HG03442 (cell line): ENCODE results near the gene UBL5.

Source experiments
- ATAC-seq: cut with Tn5 transposase; IDR thresholded peaks from one replicate; pipeline ENCODE4 v1.9.1; 2021; ENCODE audit warnings: mild to moderate bottlenecking, moderate library complexity; ENCODE audit not compliant: unreplicated experiment

UBL5 gene

GRCh38 chr19:9849791-9850190 is 22.1 kb downstream of the UBL5 start:
- no peak for ATAC-seq

GRCh38 chr19:9850235-9850959 is 22.7 kb downstream of the UBL5 start:
- ATAC-seq, result no peak

GRCh38 chr19:9854282-9854846 is 26.6 kb downstream of the UBL5 start:
- no peak for ATAC-seq

- ATAC-seq, result no peak
Measured at GRCh38 chr19:9856609-9857008, 28.9 kb downstream of the UBL5 start.

- no peak for ATAC-seq
Measured at GRCh38 chr19:9857076-9857721, 29.5 kb downstream of the UBL5 start.

DNA sequence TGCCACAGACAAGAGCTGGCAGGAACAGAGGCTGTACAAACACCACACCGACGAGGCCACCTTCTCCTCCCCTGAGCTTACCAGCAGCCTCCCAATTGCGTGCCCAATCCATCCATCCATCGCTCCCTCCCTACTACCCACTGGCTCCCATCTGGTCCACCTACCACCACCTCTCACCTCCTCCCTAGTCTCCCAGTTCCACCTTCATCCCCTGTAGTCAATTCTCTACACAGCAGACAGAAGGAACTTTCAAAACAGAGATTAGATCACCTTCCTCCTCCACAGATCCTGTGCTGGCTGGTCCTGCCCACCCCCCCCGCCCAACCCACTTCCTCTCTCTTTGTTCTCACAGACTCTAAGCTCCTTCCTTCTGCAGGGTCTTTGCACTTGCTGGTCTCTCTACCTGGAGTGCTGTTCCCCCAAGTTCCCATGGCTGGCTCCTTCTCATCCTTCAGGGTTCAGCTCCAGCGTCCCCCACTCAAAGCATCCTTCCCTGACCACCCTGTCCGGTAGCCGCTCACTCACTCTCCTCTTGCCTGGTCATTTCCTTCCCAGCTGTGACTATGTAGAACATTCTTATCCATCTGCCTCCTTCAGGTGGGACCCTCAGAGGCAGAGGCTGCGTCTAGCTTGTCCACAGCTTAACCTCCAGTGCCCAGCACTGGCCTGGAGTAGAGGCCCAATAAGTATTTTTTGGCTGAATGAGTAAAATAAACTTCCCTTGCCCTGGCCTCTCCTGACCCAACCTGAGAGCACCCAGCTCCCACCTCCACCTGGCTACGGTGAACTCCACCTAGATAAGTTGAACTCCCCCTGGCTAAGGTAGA is 30.4 kb downstream of the UBL5 start:
- ATAC-seq, result no peak

- no peak for ATAC-seq
Measured at GRCh38 chr19:9858766-9859165, 31.0 kb downstream of the UBL5 start.

DNA sequence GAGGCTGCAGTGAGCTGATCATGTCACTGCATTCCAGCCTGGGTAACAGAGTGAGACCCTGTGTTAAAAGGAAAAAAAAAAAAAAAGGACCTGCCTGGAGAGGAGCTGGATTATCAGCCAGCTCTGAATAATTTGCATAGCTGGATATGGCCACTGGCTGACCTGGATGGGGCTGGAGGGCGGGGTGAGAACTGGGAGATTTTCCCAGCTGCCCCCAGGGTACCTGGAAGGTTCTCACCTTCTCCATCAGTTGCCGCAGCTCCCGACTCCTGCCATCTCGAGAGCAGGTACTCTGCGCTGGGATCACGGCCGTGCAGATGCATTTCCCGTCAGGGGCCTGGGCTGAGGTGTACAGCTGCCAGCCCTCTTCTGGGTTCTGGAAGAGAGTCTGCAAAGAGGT is 32.7 kb downstream of the UBL5 start:
- no peak for ATAC-seq

- no peak for ATAC-seq
Measured at GRCh38 chr19:9861503-9861902, 33.8 kb downstream of the UBL5 start.

DNA sequence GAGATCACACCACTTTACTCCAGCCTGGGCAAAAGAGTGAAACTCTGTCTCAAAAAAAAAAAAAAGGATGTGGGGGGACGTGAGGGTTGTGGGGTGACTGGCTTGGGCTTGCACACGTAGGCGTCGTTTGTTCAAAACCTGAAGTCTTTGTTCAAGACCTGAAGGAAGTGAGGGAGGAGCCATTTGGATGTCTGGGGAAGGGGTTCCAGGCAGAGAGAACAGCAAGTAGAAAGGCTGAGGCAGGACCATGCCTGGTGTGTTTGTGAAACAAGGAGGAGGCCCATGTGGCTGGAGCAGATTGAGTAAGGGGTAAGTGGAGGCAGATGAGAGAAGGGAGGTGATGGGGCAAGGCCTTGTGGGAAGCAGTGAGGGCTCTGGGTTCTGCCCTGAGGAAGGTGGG is 35.2 kb downstream of the UBL5 start:
- no peak for ATAC-seq

GRCh38 chr19:9863759-9864158 is 36.0 kb downstream of the UBL5 start:
- ATAC-seq, result no peak

- no peak for ATAC-seq
Measured at GRCh38 chr19:9865732-9866501, 38.2 kb downstream of the UBL5 start.

- ATAC-seq, result no peak
Measured at GRCh38 chr19:9868983-9869617, 41.4 kb downstream of the UBL5 start.

- ATAC-seq, result no peak
Measured at GRCh38 chr19:9871626-9872338, 44.1 kb downstream of the UBL5 start.

- ATAC-seq, result no peak
Measured at GRCh38 chr19:9872618-9873242, 45.0 kb downstream of the UBL5 start.

- no peak for ATAC-seq
Measured at GRCh38 chr19:9875031-9875627, 47.4 kb downstream of the UBL5 start.

DNA sequence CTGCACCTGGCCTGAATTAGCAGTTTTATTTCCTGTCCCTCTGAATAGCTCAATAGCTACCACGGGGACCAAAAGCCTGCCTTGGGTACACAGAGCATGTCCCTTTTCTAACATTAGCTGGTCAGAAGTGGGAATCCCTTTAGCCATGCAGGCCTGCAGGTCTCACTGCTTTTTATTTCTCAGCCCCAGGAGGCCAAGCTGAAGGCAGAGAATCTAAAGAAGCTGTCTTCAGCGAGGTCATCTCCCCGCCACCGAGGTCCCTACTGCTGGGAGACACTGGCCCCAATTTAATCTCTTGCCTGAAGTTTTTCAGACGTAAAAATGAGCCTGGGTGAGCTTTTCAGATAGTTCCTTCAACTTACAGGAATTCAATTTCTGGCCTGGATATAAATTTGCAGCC is 48.1 kb downstream of the UBL5 start:
- ATAC-seq, result no peak

DNA sequence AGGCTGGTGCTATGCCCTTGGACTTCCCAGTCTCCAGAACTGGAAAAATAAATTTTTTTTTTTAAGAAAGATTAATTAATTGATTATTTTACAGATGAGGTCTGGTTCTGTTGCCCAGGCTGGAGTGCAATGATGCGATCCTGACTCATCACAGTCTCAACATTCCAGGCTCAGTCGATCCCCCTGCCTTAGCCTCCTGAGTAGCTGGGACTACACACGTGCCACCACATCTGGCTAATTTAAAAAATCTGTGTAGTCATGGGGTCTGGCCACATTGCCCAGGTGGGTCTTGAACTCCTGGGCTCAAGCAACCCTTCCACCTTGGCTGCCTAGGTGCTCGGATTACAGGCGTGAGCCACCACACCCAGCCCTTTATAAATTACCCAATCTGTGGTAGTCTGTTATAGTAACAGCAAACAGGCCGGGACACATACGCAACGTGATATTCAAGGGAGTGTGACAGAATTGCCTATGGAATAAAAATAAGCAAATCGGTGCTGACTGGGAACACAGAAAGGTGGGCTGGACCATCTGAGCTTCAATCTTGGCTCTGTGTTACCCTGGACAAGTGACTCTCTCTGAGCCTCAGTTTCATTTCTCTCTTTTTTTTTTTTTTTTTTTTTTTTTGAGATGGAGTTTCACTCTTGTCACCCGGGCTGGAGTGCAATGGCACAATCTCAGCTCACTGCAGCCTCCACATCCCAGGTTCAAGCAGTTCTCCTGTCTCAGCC is 50.2 kb downstream of the UBL5 start:
- ATAC-seq, result no peak
